OCI-LY7 (cell line): Measurements from ENCODE around the gene GBF1.

Source experiments
- EZH2phosphoT487 ChIP-seq: fragments of 200-600 bp; sonication (generic); IDR thresholded peaks from 2 replicates; pipeline ENCODE4 v1.6.1; 2018; ENCODE audit warnings: low read depth, borderline replicate concordance, mild to moderate bottlenecking, mixed run types, antibody characterized with exemption, low read length, moderate library complexity, mixed read lengths
- TF ChIP-seq, protein P1 (sequence below): fragments of 200-600 bp; sonication (generic); conservative IDR thresholded peaks from 2 replicates; pipeline ENCODE4 v1.5.1; 2014; ENCODE audit warnings: mild to moderate bottlenecking, antibody characterized with exemption, low read length, moderate library complexity, mixed read lengths

DNA sequence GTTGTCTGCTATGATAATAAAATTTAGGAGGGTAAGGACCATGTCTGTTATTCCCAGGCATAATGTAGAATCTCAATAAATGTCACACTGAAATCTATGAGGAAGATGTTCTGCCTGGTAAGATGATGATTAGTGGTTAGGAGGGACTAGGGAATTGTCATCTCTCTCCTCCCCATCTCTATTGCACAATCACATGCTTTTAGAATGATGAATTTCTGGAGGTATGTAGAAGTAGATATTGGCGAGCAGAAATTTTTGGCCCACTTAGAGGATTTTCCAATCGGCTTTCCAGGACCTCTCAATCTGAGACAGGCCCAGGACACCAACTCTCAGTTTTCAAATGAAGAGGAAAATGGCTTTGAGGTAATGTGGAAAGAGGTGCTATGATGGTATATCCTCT lies 2.0 kb upstream of the GBF1 start:
- TF ChIP-seq, protein P1, sequence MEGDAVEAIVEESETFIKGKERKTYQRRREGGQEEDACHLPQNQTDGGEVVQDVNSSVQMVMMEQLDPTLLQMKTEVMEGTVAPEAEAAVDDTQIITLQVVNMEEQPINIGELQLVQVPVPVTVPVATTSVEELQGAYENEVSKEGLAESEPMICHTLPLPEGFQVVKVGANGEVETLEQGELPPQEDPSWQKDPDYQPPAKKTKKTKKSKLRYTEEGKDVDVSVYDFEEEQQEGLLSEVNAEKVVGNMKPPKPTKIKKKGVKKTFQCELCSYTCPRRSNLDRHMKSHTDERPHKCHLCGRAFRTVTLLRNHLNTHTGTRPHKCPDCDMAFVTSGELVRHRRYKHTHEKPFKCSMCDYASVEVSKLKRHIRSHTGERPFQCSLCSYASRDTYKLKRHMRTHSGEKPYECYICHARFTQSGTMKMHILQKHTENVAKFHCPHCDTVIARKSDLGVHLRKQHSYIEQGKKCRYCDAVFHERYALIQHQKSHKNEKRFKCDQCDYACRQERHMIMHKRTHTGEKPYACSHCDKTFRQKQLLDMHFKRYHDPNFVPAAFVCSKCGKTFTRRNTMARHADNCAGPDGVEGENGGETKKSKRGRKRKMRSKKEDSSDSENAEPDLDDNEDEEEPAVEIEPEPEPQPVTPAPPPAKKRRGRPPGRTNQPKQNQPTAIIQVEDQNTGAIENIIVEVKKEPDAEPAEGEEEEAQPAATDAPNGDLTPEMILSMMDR: no peak
- TF ChIP-seq EZH2phosphoT487: no peak
